Right ventricle myocardium superior (tissue), 1 donor: ENCODE data around the gene CPEB3. TPM values are rescaled to one million over a fixed set of nuclear protein-coding genes. Genes with fewer than 3 reads are reported as not detected.

Experiments
- ATAC-seq: fragments of 200-7000 bp; cut with Tn5 transposase; one replicate; pipeline ENCODE4 v1.9.1; 2020; ENCODE audit warnings: mild to moderate bottlenecking; ENCODE audit not compliant: poor library complexity
- DNase-seq: peaks from one replicate; pipeline ENCODE4 v3.0.0-alpha.2; 2020
- intact Hi-C: fragments of 100-400 bp; cut with DNase I; formaldehyde crosslinking; loops from one replicate; pipeline ENCODE4 v1.11.2; 2022
- total RNA-seq: library from RNA; stranded (reverse); fragmentation: NEBNext Ultra II Directional; extraction: Animal tissue kit (Norgen Biotek cat#: 25700); gene quantifications from one replicate; pipeline ENCODE4 v1.2.1, GENCODE V29; 2021
- donor health status: DM: no; HTN: yes; CAD: no; lungs with severe emphysema.

CPEB3 gene
- total RNA-seq, 1 donor from 2014 or later, result 14.4 TPM

DNA sequence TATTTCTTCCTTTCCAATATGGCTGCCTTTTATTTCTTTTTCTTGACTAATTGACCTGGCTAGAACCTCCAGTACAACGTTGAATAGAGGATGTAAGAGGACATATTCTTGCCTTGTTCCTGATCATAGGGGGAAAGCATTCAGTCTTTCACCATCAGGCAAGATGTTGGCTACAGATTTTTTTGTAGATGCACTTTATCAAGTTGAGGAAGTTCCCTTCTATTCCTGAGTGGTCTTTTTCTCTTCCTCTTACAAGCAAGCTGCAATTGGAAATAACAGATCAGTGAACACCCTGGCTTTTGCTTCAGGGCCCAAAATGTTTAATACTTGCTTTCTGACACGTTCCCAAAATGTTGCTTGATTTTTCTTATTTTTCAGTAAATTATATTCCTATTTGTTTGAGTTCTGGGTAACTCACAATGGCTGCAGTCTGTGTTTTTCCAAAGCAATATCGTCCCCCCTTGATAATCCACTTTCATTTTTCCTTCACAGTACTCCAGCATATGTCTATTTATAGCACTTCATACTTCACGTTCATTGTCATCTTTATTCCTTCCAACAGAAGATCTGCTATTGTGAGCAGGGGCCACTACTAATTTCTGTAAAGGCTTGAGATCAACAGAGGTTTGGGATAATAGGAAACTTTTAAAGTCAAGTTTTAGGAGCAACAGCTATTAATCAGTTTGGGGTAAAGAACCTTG, 11.7 kb downstream of the CPEB3 start:
- DNase-seq (no peak), ATAC-seq (peak; percentile 82)
- intact Hi-C loops, result no loop called here

DNA sequence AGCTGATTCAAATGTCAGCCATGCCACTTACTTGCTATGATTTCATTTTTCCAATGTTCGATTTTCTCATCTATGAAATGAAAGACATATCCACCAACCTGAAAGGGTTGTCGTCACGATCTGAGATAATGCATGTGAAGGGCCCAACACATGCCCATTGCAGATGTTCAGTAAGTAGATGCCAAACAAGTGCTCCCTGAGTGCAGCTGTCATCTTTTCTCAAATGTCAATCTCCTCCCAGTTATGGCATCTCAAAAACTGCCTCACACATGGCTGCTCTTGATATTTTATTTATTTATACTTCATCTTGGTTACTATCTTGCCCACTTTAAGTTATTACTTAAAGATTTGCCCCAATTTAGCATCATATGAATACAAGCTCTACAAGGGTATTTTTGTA, 16.8 kb downstream of the CPEB3 start:
- ATAC-seq, result no peak
- intact Hi-C loops, result no loop called here
- DNase-seq, result no peak

DNA sequence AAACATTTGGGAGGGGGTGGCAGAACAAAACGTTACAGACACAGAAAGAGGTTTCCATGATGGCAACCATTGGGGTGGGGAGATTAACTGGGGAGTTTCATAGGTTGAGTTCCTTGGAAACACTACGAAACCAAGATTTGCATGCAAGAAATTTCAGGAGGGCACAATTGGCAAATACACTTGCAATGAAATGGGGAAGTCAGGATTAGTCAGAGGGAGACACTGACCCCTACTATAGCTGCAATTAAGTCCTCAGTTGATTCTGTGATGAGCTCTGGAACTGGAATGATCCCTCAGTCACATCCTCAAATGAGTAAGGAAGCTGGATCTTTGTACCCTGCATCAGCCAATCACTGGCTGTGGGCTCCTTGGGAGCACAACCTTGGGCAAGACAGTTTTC, 22.1 kb downstream of the CPEB3 start:
- no peak for DNase-seq
- intact Hi-C loops, result no loop called here
- no peak for ATAC-seq

DNA sequence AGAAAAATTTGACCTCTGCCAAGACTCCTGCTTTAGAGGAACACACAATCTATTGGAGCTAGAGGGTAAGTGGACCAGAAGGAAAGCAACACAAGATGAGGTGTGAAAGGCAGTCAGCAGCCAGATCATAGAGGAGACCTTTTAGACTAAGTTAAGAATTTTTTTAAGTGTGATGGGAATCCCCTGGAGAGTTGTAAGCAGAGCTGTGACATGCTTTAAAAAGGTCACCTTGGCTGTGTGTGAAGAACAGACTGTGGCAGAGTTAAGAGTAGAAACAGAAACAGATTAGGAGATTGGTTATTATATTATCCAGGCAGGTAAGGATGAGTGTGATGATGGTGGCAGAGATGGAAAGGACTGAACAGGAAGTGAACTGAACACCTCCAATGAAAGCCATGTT, 23.5 kb downstream of the CPEB3 start:
- DNase-seq (no peak), ATAC-seq (peak; percentile 51)
- intact Hi-C loops, result no loop called here

DNA sequence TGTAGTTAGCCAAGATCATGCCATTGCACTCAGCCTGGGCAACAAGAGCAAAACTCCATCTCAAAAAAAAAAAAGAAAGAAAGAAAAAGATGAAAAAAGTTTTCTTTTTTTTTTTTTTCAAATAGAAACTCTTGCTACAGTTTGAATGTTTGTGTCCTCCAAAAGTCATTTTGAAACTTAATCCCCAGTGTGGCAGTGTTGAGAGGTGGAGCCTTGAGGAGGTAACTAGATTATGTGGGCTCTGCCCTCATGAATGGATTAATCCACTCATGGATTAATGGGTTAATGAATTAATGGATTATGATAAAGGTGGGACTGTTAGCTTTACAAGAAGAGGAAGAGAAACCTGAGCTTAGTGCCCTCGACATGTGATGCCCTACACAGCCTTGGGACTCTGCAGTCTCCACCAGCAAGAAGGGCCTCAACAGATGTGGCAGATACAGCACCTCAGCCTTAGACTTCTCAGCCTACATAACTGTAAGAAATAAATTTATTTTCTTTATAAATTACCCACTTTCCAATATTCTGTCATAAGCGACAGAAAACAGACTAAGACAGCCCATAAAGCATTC, 25.1 kb downstream of the CPEB3 start:
- intact Hi-C loops, result no loop called here
- no peak for ATAC-seq
- DNase-seq, result no peak

DNA sequence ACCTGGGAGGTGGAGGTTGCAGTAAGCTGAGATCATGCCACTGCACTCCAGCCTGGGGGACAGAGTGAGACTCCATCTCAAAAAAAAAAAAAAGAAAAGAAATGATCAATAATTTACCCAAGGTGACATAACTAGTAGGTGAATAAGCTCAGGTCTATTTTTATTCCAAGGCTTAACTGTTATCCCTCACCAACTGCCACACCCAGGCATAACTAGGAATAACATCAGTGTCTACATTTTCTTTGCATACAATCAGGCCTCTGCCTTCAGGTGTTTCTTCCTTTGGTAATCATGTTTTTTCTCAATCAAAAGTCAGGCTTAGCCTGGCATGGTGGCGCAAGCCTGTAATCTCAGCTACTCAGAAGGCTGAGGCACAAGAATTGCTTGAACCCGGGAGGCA, 26.6 kb downstream of the CPEB3 start:
- ATAC-seq (no peak), DNase-seq (no peak)
- intact Hi-C loops, result no loop called here

DNA sequence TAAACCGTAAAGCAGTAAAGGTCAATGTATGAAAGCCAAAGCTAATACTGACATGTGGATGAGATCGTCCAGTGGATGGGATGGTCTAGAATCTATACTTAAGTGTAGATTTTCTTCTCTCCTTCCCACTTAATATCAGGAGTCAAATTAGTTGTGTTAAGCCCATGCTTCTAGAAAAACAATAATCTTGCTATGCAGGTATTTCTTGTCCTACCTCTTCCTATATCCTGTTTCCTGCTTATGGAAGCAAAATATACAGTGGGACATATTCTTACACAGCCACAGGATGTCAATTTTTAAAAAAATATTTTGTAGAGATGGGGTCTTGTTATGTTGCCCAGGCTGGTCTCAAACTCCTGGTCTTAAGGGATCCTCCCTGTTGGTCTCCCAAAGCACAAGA, 27.5 kb downstream of the CPEB3 start:
- intact Hi-C loops, result no loop called here
- ATAC-seq, result no peak
- DNase-seq, result no peak

DNA sequence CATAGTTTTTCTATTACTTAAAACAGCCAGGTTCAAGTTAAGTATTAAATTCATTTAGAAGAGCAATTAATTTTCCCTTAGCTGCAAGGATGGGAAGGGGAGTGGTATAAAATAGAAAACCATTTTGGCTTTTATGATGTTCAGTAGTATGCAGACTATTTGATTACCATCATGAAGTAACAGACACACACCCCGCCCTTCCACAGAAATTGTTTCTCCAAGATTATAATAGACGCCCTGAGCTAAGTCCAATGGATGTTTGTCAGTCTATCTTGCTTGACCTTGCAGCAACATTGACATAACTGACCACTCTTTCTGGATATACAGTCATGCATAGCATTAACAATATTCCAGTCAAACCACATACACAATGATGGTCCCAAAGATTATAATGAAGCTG, 42.3 kb downstream of the CPEB3 start:
- intact Hi-C loops, result no loop called here
- ATAC-seq (no peak), DNase-seq (no peak)

DNA sequence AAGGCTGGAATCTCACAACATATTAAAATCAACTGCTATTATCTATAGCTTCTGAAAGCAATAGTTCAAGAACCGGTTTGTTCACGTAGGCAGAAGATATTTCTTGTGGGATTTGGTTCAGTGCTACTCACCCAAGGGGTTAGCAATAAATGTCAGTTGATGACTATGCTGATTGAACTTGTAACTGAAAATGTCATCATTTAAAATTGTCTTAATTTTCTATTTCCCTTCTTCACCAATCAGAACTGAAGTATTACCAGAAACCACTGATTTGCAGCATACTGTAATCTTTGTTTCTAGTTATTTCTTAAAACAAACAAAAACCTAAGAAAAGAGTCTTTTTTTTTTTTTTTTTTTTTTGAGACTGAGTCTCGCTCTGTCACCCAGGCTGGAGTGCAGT, 46.1 kb downstream of the CPEB3 start:
- ATAC-seq (no peak), DNase-seq (no peak)
- intact Hi-C loops, result loop anchor here (5.0 kb wide), 1 partner anchor 48 kb away; the partner anchor contains the start of genes CPEB3 and MARCHF5

DNA sequence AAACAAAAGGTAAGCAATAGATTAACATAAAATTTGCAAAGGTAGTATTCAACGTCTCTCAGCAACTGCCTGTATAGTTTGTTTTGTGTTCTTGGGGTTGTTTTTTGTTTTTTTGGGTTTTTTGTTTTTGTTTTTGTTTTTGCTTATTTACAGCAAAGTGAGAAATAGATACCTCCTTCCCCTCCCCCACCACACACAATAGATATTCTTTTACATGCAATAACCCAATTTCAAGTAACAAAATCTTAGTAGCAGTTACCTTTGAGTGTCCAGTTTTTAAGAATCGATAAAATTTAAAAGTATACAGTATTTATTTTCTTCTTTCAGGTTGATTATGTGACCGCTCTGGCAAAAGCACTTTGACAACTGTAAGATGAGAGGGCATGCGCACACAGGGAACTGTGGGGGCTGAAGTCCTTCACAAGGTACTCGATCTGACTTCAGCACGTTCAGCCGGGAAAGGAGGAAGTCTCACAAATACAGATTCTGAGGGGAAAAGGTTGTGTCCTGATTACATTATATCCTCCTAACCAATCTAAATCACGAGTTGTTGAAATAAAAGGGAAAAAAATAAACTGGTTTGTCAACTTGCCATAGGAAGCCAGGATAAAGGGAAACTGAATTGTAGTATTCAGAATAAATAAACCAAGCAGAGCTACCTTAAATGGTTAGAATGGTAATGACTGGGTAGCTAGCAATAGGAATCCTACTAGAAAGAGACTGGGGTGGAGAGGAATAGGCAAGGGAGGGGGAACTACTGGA, 47.8 kb downstream of the CPEB3 start:
- intact Hi-C loops, result loop anchor here (5.0 kb wide), 1 partner anchor 49 kb away; the partner anchor contains the start of genes CPEB3 and MARCHF5

DNA sequence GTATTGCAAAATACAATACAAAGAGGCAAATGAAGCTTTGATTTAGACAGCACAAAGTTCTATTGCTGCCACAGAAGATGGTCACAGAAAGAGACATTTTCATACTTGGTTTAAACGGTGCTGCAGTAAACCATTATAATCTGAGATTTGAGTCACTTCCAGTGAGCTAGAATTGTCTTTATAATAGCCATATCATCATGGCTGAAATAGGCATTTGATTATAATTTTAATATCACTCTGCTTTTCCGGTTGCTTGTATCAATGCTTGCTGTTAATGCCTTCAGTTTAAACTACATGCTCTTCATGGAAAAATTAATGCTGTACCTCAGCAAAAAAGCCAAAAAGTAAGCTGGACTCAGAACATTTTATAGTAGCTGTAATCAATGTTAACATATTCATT, 48.5 kb downstream of the CPEB3 start:
- no peak for ATAC-seq
- DNase-seq, result no peak
- intact Hi-C loops, result loop anchor here (5.0 kb wide), 1 partner anchor 50 kb away; the partner anchor contains the start of genes CPEB3 and MARCHF5

More for the DNA sequence above, 47.8 kb downstream of the CPEB3 start:
- DNase-seq (peak; percentile 69), ATAC-seq (peak; percentile 69)

DNA sequence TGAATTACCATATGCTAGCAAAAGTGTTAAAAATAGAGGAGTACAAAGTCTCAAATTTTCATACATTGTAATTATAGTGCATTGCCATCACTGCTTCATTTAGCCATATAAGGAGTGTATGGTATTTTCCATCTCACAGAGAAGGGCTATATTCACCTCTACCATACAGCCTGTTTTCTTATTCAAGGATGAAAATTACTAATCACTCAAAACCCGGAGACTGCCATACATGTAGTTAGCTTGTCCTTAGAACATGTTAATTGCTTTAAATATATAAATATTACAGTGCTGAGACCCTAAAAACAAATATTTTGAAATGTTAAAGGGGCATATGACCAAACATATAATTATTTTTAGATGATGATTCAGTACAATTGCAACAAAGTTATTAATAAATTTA, 49.4 kb downstream of the CPEB3 start:
- DNase-seq (no peak), ATAC-seq (no peak)
- intact Hi-C loops, result loop anchor here (5.0 kb wide), 1 partner anchor 51 kb away; the partner anchor contains the start of genes CPEB3 and MARCHF5

DNA sequence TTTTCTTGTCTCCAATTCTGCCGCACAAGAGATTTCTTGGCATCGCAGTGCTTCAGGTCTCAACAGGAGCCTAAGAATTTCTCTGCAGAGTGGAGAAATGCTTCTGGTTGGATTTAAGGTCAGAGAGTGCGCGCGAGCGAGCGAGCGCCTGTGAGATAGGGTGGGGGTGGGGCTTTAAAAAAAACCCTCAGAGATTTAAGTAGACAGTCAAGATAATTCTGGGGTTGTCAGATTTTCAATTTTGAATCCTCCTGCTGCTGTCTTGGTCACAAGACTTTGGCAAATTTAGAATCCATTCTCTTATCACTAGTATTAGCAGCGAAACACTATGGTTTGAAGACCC, 49.7 kb downstream of the CPEB3 start:
- ATAC-seq (peak; percentile 58), DNase-seq (peak; percentile 49)
- intact Hi-C loops, result loop anchor here (5.0 kb wide), 1 partner anchor 51 kb away; the partner anchor contains the start of genes CPEB3 and MARCHF5

DNA sequence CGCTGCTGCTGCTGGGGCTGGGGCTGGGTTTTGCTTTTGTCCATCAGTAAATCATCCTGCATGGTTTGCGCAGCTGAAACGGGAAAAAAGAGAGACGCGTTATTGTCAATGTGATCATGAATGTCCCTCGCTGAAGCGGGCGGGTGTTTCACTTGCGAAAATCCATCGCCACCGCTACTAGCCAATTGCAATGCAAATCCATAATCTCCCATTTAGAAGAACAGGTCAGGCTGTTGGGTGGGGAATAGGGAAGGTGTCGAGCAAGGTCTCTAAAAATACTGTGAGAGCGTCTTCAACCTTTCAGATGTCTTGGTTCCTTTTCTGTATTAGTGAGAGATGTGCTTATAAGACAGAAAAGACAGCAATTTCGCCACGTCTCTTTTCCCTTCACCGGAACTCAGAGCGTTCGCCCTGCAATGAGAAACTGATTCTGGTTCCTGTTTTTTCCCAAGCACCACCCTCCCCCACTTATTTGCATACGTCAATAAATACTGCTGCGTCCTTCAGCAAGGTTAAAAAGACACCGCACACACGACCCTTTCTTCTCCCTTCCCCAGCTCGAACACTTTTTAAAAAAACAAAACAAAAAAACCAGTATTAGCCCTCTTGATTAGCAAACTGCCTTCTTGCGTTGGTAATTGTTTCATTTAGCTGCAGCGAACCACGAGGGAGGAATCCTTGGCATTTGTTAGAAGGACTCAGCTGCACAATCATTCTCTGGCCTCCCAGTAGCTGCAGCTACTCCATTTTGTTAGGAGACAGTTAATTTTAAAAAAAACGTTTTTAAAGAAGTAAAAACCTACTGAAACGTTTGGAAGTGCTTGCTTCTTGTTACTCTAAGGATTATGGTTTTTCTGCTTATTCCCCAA, 50.4 kb downstream of the CPEB3 start:
- ATAC-seq, result peak; percentile 81
- intact Hi-C loops, result loop anchor here (5.0 kb wide), 1 partner anchor 52 kb away; the partner anchor contains the start of genes CPEB3 and MARCHF5
- DNase-seq, result peak; percentile 42

DNA sequence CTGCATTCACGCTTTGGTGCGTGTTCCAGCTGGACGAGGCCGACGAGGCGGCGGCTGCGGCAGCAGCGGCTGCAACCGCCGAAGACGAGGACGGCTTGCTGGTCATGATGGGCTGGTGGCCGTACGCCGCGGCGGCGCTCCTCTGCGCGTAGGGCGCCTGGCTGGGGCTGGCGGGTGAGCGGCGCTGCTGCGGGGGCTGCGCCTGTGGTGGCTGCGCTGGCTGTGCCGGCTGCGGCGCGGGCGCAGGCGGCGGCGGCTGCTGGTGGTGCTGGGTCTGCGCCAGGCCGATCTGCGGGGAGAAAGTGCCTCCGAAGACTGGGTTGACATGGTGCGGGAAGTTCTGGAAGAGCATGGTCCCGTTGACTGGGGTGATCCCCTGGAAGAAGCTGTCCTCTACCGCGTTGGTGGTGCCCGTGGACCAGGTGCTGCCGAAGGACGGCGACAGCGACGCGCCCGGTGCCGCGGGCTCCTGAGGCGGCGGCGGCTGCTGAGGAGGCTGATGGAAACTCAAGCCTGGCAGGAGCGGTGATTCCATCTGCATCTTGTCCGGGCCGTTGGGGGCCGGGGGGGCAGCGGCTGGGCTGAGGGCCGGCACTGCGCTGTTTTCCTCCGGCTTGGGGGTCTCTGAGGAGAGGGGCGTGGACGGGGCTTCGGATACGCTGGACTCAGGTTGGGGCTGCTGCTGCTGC, 51.1 kb downstream of the CPEB3 start:
- peak; percentile 74 for DNase-seq
- intact Hi-C loops, result loop anchor here (5.0 kb wide), 1 partner anchor 53 kb away; the partner anchor contains the start of genes CPEB3 and MARCHF5
- ATAC-seq, result peak; percentile 52

DNA sequence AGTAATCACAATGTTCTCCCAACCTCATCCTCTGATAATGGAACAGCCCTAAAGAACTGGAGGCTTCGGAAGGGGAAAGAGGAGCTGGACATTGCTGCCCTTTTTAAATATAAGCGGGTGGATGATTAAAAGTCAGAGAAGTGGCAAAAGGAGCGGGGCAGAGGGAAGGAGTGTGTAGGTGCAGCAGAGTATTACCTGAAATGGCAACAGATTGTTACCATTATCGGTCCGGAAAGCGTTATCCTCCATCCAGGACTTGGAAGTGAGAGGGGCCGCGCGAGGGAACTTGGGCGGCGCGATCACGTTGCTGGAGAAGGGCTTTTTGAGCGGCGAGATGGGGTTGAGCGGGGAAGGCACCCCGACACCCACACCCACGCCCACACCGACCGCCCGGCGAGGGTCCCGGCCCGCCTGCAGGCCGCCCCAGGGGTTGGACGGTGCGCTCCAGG, 51.7 kb downstream of the CPEB3 start:
- intact Hi-C loops, result no loop called here

DNA sequence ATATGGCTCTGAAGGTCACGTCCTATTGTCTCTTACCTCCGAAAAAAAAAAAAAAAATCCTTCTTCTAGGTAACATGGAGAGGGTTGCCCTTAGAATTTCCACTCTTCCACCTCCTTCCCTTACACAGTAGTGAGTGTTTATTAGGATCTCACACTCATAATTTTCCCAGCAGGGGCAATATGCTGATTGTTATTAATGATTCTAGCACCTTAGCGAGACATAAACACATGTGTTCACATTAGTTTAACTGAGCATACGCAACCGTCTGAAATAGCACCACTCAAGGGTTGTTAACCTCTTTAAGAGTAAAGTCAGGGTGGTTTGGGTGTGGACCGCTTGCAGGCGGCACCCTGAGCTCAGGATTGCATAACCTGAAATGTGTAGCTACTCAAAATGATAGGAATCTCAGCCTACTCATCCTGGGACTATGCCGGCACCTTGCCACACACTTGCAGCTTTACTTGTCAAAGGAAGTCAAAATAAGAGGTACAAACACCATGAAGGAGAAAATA, 52.2 kb downstream of the CPEB3 start:
- intact Hi-C loops, result no loop called here
- DNase-seq (no peak), ATAC-seq (peak; percentile 30)

More for the DNA sequence above, 51.7 kb downstream of the CPEB3 start:
- peak; percentile 2 for ATAC-seq
- no peak for DNase-seq
